ENCODE data around the gene BLOC1S1.

Gene BLOC1S1

DNA sequence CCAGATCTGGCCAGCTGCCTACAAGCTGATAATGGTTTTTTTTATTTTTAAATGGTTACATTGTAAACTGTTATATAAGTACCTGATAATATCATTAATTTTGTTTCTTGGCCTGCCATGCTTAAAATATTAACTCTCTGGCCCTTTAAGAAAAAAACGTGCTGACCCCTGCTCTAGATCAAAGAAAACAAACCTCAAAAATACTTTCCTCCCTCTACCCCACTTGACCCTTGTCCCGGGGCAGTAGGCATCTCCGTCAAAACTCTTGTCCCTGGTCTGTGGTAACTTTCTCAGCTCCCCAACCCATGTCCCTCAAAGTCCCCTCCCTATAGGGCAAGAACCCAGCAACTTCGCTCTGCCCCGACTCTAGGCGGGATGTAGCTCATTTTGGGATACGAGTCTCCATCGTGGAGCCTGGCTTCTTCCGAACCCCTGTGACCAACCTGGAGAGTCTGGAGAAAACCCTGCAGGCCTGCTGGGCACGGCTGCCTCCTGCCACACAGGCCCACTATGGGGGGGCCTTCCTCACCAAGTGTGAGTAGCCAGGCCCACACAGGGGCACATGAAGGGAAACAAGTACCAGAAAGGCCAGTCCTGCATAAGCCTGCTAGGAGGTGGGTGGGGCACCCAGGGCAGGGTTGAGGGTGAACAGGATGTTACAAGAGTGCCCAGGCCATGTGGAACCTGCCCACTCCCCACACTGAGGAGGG is 7.8 kb downstream of the BLOC1S1 start:
- DNase-seq (ENCODE audit: low read depth): no peak
- TF ChIP-seq, protein P1, sequence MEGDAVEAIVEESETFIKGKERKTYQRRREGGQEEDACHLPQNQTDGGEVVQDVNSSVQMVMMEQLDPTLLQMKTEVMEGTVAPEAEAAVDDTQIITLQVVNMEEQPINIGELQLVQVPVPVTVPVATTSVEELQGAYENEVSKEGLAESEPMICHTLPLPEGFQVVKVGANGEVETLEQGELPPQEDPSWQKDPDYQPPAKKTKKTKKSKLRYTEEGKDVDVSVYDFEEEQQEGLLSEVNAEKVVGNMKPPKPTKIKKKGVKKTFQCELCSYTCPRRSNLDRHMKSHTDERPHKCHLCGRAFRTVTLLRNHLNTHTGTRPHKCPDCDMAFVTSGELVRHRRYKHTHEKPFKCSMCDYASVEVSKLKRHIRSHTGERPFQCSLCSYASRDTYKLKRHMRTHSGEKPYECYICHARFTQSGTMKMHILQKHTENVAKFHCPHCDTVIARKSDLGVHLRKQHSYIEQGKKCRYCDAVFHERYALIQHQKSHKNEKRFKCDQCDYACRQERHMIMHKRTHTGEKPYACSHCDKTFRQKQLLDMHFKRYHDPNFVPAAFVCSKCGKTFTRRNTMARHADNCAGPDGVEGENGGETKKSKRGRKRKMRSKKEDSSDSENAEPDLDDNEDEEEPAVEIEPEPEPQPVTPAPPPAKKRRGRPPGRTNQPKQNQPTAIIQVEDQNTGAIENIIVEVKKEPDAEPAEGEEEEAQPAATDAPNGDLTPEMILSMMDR (IDR thresholded peaks at IDR 0.05; ENCODE audit: low read depth, low read length, missing control alignments): no peak
- no peak overlapping the region for H3K4me3 ChIP-seq (ENCODE audit: low read depth, low read length)

DNA sequence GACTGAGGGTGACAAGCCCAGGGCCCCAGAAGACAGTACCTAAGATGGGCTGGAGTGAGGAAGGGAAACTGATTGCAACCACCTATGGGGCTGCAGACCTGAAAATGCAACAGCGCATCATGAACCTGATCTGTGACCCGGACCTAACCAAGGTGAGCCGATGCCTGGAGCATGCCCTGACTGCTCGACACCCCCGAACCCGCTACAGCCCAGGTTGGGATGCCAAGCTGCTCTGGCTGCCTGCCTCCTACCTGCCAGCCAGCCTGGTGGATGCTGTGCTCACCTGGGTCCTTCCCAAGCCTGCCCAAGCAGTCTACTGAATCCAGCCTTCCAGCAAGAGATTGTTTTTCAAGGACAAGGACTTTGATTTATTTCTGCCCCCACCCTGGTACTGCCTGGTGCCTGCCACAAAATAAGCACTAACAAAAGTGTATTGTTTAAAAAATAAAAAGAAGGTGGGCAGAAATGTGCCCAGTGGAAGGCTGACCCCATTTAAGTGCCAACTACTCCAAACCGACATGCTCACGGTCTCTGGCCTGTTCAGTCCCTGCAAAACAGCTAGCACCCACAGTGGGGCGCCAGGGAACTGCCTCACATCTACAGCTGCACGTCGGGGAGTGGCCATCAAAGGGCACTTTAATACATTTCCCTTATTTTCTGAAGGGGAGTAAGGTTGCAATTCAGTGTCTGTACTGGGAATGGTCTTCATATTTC is 8.5 kb downstream of the BLOC1S1 start:
- TF ChIP-seq, protein P1 (IDR thresholded peaks at IDR 0.05; ENCODE audit: low read depth, low read length, missing control alignments): peak; percentile 71
- no peak for DNase-seq (ENCODE audit: low read depth)

DNA sequence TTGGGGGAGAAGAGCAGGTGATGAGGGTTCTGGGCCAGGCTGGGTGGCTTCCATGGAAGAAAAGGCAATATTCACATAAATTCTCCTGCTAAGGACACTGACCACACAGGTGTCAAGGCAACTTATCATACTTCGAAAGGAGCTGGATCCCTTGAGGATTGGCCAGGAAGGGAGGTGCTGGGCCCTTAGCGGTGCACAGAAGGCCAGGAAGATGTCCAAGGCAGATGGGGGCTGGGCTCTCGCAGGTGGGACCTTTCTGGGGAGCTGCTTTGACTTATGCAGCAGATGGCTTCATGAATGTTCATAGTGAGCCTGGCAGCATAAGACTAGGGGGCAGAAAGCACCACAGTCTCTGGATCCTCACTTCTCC is 9.1 kb downstream of the BLOC1S1 start:
- no peak overlapping the region for H3K4me3 ChIP-seq (ENCODE audit: low read depth, low read length)
- no peak for DNase-seq (ENCODE audit: low read depth)
- TF ChIP-seq, protein P1 (IDR thresholded peaks at IDR 0.05; ENCODE audit: low read depth, low read length, missing control alignments): no peak

More for the DNA sequence above, 8.5 kb downstream of the BLOC1S1 start:
- no peak overlapping the region for H3K4me3 ChIP-seq (ENCODE audit: low read depth, low read length)

DNA sequence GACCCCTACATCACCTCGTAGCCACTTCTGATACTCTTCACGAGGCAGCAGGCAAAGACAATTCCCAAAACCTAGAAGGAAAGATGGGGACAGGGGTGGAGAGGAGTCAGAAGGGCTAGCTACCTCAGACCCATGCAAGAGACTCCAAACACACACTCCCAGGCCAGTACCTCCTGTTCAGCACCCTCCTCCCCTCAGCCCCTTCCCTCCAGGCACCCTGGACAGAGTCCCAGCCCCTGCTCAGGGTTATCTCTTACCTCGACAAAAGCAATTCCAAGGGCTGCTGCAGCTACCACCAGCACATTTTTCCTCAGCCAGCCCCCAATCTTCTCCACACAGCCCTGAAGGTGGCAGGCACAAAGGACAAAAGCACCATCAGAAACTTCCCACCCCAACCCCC is 9.7 kb downstream of the BLOC1S1 start:
- no peak for DNase-seq (ENCODE audit: low read depth)
- H3K4me3 ChIP-seq (ENCODE audit: low read depth, low read length): no peak overlapping the region
- TF ChIP-seq, protein P1 (IDR thresholded peaks at IDR 0.05; ENCODE audit: low read depth, low read length, missing control alignments): no peak

DNA sequence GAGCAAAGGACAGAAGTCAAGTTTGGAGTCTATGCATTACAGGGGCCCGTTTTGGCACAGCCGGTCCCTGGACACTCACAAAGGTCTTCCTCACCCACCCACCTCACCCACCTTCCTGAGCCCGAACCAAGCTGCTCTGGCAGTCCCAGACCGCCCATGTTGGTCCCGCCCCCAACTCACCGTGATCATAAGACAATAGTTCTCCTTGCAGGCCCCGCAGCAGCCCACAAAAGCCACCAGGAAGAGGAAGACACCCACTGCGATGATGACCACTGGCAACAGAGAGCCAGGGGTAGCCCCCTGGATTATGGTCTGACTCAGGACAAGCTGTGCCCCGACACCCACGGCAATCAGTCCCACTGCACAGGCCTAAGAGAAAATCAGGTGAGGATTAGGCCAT is 11.1 kb downstream of the BLOC1S1 start:
- DNase-seq (ENCODE audit: low read depth): no peak
- TF ChIP-seq, protein P1 (IDR thresholded peaks at IDR 0.05; ENCODE audit: low read depth, low read length, missing control alignments): no peak
- no peak overlapping the region for H3K4me3 ChIP-seq (ENCODE audit: low read depth, low read length)

DNA sequence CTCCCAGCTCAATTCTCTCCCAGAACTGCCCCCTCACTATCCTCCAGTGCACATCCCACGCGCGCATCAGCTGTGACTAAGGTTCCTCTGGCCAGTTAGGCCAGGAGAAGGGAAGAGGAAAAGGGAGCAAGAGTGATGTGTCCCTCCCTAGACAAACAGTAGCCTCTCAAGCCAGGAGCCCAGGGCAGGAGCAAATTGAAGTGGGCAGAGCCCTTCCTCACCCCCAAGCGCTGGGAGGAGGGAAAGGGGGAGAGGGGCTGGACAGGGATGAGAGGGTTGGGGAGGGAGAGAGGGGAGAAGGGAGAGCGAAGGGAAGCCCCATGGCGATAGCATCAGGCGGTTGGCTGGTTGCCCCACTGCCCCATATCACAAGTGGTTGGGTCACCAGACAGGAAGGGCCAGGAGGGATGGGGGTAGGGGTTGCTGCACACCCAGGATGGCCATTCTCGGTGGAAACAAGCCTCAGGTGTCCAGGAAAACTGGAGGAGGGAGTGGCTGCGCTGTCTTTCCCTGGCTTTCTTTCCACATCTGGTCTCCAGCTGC is 11.9 kb downstream of the BLOC1S1 start:
- no peak for DNase-seq (ENCODE audit: low read depth)

More for the DNA sequence above, 11.9 kb downstream of the BLOC1S1 start:
- TF ChIP-seq, protein P1 (IDR thresholded peaks at IDR 0.05; ENCODE audit: low read depth, low read length, missing control alignments): no peak
- H3K4me3 ChIP-seq (ENCODE audit: low read depth, low read length): peak overlapping the region; percentile 75

All from GM12864 (cell line).